Spleen (tissue), 7 donors: Measurements from ENCODE around the gene SLC46A2.

ENCODE experiments used
- CTCF ChIP-seq, 11 experiments: fragments of 200-600 bp in 7 of 11; fragments of 450-650 bp in 4 of 11; sonication (generic) in 4 of 11; IDR thresholded peaks in 8 of 11; conservative IDR thresholded peaks in 3 of 11; 1 replicate in 7 of 11; 2 replicates in 4 of 11; pipeline versions ENCODE4 v1.4.0 to v1.8.0; 2016 to 2021; ENCODE audit warnings: antibody characterized with exemption in 11 of 11, inconsistent platforms in 4 of 11, mild to moderate bottlenecking in 1 of 11
- POLR2A ChIP-seq, 3 donors: fragments of 450-650 bp; IDR thresholded peaks; one replicate each; pipeline ENCODE4 v1.5.1; 2017; ENCODE audit warnings: antibody characterized with exemption in 3 of 3, mild to moderate bottlenecking in 1 of 3
- donor health status: DM: no; HTN: no; CAD: no; lungs with moderate emphysema.
- donor health status: DM: no; HTN: no; CAD: no.
- donor health status: DM: no; HTN: no; CAD: no.

GRCh38 chr9:112917047-112917986 is 26.6 kb upstream of the SLC46A2 start:
- TF ChIP-seq CTCF (IDR thresholded peaks at IDR 0.05 in 8 of 11, conservative IDR thresholded peaks at IDR 0.05 in 3 of 11) (no peak), POLR2A (IDR thresholded peaks at IDR 0.05) (no peak)
